Endothelial cell (in vitro differentiated cells): ENCODE data around the gene CTDNEP1. TPM values are rescaled to one million over a fixed set of nuclear protein-coding genes. Genes with fewer than 3 reads are reported as not detected.

Experiments
- DNase-seq: peaks from one replicate; pipeline ENCODE4 v3.0.0; 2021; ENCODE audit warnings: low spot score
- H3K27ac Mint-ChIP-seq: one replicate; pipeline ENCODE4 v1.8.0; 2021; ENCODE audit warnings: mixed read lengths, inconsistent platforms; ENCODE audit not compliant: unreplicated experiment
- H3K27me3 Mint-ChIP-seq: one replicate; pipeline ENCODE4 v1.8.0; 2021; ENCODE audit warnings: mild to moderate bottlenecking, moderate library complexity, mixed read lengths, inconsistent platforms; ENCODE audit not compliant: unreplicated experiment
- H3K36me3 Mint-ChIP-seq: one replicate; pipeline ENCODE4 v1.8.0; 2021; ENCODE audit warnings: mild to moderate bottlenecking, low read depth, mixed read lengths, inconsistent platforms; ENCODE audit not compliant: unreplicated experiment
- H3K4me1 Mint-ChIP-seq: one replicate; pipeline ENCODE4 v1.8.0; 2021; ENCODE audit warnings: mild to moderate bottlenecking, mixed read lengths, inconsistent platforms; ENCODE audit not compliant: unreplicated experiment
- H3K4me3 Mint-ChIP-seq: one replicate; pipeline ENCODE4 v1.8.0; 2021; ENCODE audit warnings: mild to moderate bottlenecking, mixed read lengths, inconsistent platforms; ENCODE audit not compliant: unreplicated experiment
- H3K9me3 Mint-ChIP-seq: one replicate; pipeline ENCODE4 v1.8.0; 2021; ENCODE audit warnings: mixed read lengths, inconsistent platforms; ENCODE audit not compliant: unreplicated experiment
- total RNA-seq: library from RNA; stranded (reverse); fragmentation: NEBNext Ultra II Directional; extraction: Animal tissue kit (Norgen Biotek cat#: 25700); gene quantifications from one replicate; pipeline ENCODE4 v1.2.1, GENCODE V29; 2021; ENCODE audit not compliant: unreplicated experiment
- TF ChIP-seq, protein P1 (sequence below): fragments of 200-600 bp; sonication (generic); IDR thresholded peaks from one replicate; pipeline ENCODE4 v1.5.0; 2021; ENCODE audit warnings: antibody characterized with exemption; ENCODE audit not compliant: unreplicated experiment

Gene CTDNEP1
- total RNA-seq, 1 donor from 2014 or later = 148 TPM

DNA sequence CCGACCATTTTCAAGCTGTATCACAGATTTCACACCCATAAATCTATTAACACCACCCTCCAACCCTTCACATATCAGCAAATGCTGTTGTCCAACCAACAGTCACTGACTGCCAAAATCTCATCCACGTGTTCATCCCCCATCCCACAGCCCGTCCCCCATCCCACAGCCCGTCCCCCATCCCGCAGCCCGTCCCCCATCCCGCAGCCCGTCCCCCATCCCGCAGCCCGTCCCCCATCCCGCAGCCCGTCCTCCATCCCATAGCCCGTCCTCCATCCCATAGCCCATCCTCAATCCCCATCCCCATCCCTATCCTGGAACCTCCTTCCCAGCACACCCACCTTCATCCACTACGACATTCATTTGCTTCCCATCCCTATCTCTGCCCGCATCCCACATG lies 46.0 kb downstream of the CTDNEP1 start:
- Mint-ChIP-seq H3K9me3 (no peaks in the 10 kb centered on the region), H3K27me3 (peaks cover 21% of the 10 kb centered on the region), H3K36me3 (peaks cover 34% of the 10 kb centered on the region), H3K4me1 (peaks cover 25% of the 10 kb centered on the region), H3K27ac (peak overlapping the region; percentile 90), H3K4me3 (peak overlapping the region; percentile 81)
- no peak for DNase-seq
- TF ChIP-seq, protein P1, sequence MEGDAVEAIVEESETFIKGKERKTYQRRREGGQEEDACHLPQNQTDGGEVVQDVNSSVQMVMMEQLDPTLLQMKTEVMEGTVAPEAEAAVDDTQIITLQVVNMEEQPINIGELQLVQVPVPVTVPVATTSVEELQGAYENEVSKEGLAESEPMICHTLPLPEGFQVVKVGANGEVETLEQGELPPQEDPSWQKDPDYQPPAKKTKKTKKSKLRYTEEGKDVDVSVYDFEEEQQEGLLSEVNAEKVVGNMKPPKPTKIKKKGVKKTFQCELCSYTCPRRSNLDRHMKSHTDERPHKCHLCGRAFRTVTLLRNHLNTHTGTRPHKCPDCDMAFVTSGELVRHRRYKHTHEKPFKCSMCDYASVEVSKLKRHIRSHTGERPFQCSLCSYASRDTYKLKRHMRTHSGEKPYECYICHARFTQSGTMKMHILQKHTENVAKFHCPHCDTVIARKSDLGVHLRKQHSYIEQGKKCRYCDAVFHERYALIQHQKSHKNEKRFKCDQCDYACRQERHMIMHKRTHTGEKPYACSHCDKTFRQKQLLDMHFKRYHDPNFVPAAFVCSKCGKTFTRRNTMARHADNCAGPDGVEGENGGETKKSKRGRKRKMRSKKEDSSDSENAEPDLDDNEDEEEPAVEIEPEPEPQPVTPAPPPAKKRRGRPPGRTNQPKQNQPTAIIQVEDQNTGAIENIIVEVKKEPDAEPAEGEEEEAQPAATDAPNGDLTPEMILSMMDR = no peak

DNA sequence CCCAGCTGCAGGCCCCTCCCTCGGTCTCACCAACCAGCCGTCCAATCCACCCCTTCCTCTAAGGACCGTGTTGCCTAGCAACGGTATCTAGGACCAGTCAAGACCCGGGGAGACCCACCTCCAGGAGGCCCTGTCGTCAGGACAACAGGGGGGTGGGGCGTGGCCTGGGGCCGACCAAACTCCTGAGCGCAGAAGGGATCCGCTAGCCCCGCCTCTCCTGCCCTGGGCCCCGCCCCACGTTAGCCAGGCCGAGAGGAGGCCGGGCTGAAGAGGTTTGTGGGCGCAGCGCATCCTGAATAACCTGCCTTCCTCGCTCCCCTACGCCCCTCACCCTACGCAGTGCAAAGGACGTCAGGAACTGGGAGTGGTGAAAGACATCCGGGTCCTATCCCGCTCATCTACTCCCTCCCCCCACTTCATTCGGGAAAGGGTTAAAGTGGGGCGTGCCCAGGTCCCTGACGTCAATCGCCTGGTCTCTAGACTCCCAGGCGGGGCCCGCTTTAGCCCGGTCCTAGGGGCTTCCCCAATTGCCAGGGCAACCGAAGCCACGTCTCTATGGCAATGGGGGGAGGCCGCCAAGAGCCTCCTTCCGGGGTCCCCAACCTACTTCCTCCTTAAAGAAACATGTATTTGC lies 46.6 kb downstream of the CTDNEP1 start:
- peak; percentile 89 for DNase-seq
- H3K27ac Mint-ChIP-seq = peak overlapping the region; percentile 83
- peaks cover 21% of the 10 kb centered on the region for H3K4me1 Mint-ChIP-seq
- no peaks in the 10 kb centered on the region for H3K9me3 Mint-ChIP-seq
- TF ChIP-seq, protein P1 = no peak
- H3K27me3 Mint-ChIP-seq = peaks cover 21% of the 10 kb centered on the region
- peaks cover 34% of the 10 kb centered on the region for H3K36me3 Mint-ChIP-seq
- peak overlapping the region; percentile 81 for H3K4me3 Mint-ChIP-seq

DNA sequence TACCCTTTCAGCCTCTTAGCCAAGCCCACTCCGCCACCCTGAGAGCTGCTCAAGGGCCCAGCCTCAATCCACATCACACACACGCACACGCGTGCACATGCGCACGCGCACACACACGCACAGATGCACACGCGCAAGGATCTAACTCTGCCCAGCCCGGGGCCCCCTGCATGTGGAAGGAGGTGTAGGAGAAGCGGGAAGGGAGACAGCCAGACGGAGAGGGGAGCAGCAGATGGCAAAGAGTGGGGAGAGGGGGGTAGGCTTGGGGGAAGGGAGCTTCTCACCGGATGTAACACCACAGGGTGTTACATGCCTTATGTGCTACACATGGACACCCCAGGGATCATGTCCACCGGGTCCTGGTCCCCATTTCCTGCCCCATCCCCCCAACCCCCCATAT lies 47.2 kb downstream of the CTDNEP1 start:
- Mint-ChIP-seq H3K27ac (peak overlapping the region; percentile 70), H3K4me3 (peak overlapping the region; percentile 81), H3K36me3 (peaks cover 34% of the 10 kb centered on the region), H3K27me3 (peaks cover 19% of the 10 kb centered on the region), H3K9me3 (no peaks in the 10 kb centered on the region), H3K4me1 (peaks cover 21% of the 10 kb centered on the region)
- TF ChIP-seq, protein P1 = no peak
- DNase-seq = no peak

DNA sequence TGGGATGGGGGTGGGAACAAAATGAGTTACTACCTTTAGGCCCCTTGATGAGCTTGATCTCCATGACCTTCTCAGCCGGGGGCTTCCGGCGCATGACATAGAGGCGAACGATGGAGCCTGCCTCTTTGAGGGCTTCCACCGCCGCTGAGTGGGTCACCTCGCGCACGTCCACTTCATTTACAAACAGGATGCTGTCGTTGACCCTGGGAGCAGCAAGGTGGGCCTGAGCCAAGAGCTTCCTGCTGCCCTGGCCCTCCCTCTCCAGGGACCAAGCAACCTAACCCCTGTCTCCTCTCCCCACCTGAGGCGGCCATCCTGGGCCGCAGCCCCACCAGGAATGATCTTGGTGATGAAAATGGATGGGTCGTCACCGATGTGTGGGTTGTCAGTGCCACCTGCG lies 48.1 kb downstream of the CTDNEP1 start:
- Mint-ChIP-seq H3K27ac (no peak overlapping the region), H3K4me3 (no peak overlapping the region), H3K9me3 (no peaks in the 10 kb centered on the region), H3K36me3 (peaks cover 34% of the 10 kb centered on the region), H3K27me3 (peaks cover 19% of the 10 kb centered on the region), H3K4me1 (peaks cover 18% of the 10 kb centered on the region)
- no peak for DNase-seq
- TF ChIP-seq, protein P1 = no peak

DNA sequence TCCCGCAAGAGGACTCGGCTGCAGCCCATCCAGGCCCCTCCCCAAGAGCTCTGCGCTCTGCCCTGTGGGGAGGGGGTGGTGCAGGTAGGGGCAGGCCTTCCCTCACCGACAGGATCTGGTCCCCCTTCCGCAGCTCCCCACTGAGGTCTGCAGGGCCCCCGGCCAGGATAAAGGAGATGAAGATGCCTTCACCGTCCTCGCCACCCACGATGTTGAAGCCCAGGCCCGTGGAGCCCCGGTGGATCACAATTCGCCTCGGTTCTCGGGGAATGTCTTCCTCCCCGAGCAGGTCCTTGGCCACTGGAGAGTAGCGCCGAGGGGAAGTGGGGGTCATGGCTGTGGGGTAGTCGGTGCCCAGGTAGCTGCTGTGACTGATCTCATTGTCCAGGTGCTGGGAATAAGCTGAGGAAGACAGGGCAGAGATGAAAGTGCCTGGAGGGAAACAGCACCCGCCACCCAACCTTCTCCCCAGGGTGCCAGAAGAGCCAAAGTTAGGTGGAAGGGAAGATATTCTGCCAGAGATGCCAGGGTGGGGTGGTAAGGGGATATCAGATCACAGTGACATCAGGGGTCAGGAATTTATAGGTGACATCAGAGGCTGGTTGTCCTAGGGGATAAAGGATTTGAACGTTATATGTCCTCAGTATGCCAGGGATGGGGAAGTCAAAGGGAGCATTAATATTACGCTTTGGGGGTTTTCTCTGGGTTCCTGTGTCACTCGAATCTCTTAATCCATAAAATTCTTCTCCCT lies 54.7 kb downstream of the CTDNEP1 start:
- peaks cover 3% of the 10 kb centered on the region for H3K4me1 Mint-ChIP-seq
- peaks cover 11% of the 10 kb centered on the region for H3K27me3 Mint-ChIP-seq
- TF ChIP-seq, protein P1 = no peak
- DNase-seq = no peak
- no peaks in the 10 kb centered on the region for H3K9me3 Mint-ChIP-seq
- H3K36me3 Mint-ChIP-seq = peaks cover 38% of the 10 kb centered on the region
- peak overlapping the region; percentile 49 for H3K4me3 Mint-ChIP-seq
- H3K27ac Mint-ChIP-seq = no peak overlapping the region
